Tibial nerve (tissue), 3 donors: ENCODE data around the gene KIAA1958.

Source experiments
- POLR2A ChIP-seq, 2 donors: fragments of 450-650 bp; IDR thresholded peaks; one replicate each; pipeline ENCODE4 v1.6.1; 2017; ENCODE audit warnings: antibody characterized with exemption in 2 of 2, mild to moderate bottlenecking in 2 of 2, moderate library complexity in 2 of 2
- TF ChIP-seq, protein P1 (sequence below), 5 experiments: fragments of 200-600 bp in 3 of 5; fragments of 450-650 bp in 2 of 5; sonication (generic) in 3 of 5; IDR thresholded peaks; one replicate each; pipeline ENCODE4 v1.5.1; 2016 to 2019; ENCODE audit warnings: antibody characterized with exemption in 5 of 5, mild to moderate bottlenecking in 3 of 5, moderate library complexity in 2 of 5

DNA sequence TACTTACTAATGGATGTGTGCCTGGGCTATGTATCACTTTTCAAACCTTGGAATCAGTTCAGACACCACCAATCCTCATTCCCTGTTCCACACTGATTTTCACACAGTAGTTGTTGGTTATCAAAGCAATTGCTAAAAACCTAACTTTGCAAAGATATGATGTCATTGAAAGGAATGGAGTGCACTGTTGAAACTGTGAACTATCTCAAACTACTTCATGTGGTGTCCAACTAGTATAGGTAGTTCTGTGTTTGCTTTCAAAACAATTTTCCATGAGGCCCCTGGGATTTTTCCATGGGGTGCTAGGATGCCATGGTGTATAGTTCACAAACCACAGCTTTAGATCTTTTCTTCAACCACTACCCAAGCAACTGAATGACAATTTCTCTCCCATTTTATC, 213.5 kb downstream of the KIAA1958 start:
- TF ChIP-seq, protein P1, sequence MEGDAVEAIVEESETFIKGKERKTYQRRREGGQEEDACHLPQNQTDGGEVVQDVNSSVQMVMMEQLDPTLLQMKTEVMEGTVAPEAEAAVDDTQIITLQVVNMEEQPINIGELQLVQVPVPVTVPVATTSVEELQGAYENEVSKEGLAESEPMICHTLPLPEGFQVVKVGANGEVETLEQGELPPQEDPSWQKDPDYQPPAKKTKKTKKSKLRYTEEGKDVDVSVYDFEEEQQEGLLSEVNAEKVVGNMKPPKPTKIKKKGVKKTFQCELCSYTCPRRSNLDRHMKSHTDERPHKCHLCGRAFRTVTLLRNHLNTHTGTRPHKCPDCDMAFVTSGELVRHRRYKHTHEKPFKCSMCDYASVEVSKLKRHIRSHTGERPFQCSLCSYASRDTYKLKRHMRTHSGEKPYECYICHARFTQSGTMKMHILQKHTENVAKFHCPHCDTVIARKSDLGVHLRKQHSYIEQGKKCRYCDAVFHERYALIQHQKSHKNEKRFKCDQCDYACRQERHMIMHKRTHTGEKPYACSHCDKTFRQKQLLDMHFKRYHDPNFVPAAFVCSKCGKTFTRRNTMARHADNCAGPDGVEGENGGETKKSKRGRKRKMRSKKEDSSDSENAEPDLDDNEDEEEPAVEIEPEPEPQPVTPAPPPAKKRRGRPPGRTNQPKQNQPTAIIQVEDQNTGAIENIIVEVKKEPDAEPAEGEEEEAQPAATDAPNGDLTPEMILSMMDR (IDR thresholded peaks at IDR 0.05): no peak
- TF ChIP-seq POLR2A (IDR thresholded peaks at IDR 0.05): no peak
